Epidermal melanocyte (primary cell): Measurements from ENCODE around the gene RYR3.

Experiments
- DNase-seq: peaks from one replicate; pipeline ENCODE4 v3.0.0; 2011; ENCODE audit warnings: low spot score; ENCODE audit not compliant: insufficient read length

RYR3 gene

GRCh38 chr15:33865416-33865815 lies 554.6 kb downstream of the RYR3 start:
- DNase-seq: no peak

- no peak for DNase-seq
Observed at GRCh38 chr15:33866101-33866737, 555.5 kb downstream of the RYR3 start.

GRCh38 chr15:33871980-33872379 lies 561.2 kb downstream of the RYR3 start:
- no peak for DNase-seq

GRCh38 chr15:33872416-33873106 lies 561.8 kb downstream of the RYR3 start:
- no peak for DNase-seq

- DNase-seq: no peak
Observed at GRCh38 chr15:33874156-33874555, 563.4 kb downstream of the RYR3 start.

GRCh38 chr15:33882921-33883320 lies 572.2 kb downstream of the RYR3 start:
- no peak for DNase-seq

- DNase-seq: no peak
Observed at GRCh38 chr15:33888176-33888575, 577.4 kb downstream of the RYR3 start.

GRCh38 chr15:33894193-33894592 lies 583.4 kb downstream of the RYR3 start:
- no peak for DNase-seq

- DNase-seq: no peak
Observed at GRCh38 chr15:33902043-33902442, 591.3 kb downstream of the RYR3 start.

GRCh38 chr15:33903661-33904060 lies 592.9 kb downstream of the RYR3 start:
- no peak for DNase-seq

GRCh38 chr15:33907326-33907725 lies 596.6 kb downstream of the RYR3 start:
- no peak for DNase-seq

- DNase-seq: no peak
Observed at GRCh38 chr15:33908406-33908805, 597.6 kb downstream of the RYR3 start.

GRCh38 chr15:33910741-33911140 lies 600.0 kb downstream of the RYR3 start:
- no peak for DNase-seq

- no peak for DNase-seq
Observed at GRCh38 chr15:33912326-33912725, 601.6 kb downstream of the RYR3 start.

GRCh38 chr15:33913459-33913858 lies 602.7 kb downstream of the RYR3 start:
- no peak for DNase-seq
